Measurements from ENCODE around the gene TAC3.
"Not testable (repeated sequence)": the region's sequence is repeated elsewhere in the genome, so short reads cannot be mapped to it uniquely, and the experiment has no call there.

The TAC3 gene

DNA sequence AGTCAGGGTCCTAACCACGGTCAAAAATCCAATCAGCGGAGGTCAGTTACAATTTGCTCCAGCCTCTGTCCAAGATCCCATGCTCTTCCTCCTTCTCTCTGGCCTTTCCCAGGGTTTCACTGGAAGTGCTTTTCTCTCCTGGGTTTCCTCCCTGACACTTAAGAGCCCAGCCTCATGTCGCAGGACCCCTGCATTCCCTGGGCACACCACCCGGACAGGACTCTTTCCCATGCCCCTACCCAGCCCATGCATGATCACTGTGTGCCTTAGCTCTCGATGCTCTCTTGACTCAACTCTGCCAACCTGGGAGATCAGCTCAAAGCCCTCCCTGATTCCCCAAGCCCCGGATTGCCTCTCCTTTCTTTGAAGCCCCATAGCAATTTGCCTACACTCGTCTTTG lies 15.5 kb upstream of the TAC3 start:
- DNase-seq, result no peak

DNA sequence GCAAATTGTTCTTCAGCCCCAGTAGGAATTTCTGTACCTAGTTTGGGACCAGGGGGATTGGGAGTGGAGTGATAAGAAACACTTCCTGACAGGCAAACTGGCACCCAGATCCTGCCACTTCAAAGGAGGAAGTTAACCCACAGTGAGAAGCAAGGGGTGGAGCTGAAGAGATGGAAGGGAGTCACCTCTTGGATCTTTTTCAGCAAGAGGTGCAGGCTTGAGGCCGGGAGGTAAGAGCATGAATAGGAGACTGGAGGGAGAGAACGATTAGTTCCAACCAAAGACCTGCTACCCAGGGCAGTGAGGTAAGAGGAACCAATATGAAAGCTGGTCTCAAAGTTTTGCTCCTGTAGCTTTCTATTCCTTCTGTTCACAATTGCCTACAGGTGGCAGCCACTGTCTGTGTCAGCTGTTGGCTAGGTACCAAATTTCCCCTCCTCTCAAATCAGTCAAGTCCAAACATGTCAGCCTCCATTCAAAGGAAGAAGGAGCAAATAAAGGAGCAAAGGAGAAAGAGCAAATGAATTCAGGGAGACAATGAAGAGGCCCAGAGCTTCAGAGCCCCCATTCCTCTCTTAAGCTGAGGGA lies 14.9 kb upstream of the TAC3 start:
- DNase-seq, result peak; percentile 90

GRCh38 chr12:57029457-57029856 lies 13.1 kb upstream of the TAC3 start:
- no peak for DNase-seq

DNA sequence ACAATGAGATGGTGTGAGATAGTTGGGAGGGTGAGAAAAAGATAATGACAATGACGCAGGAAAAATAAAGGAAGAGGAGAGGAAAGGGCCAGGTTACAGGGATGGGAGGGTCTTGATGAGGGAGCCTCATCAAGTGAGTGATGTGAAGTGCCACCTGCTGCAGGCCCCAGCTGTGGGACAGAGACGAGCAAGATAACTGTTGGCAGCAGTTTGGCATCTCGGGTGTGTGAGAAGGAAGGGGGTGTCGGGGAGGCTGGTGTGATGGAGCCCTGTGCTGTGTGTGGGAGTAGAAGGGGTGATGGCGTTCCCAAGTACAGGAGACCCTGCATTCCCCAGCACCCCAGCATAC lies 11.4 kb upstream of the TAC3 start:
- DNase-seq, result peak; percentile 8

DNA sequence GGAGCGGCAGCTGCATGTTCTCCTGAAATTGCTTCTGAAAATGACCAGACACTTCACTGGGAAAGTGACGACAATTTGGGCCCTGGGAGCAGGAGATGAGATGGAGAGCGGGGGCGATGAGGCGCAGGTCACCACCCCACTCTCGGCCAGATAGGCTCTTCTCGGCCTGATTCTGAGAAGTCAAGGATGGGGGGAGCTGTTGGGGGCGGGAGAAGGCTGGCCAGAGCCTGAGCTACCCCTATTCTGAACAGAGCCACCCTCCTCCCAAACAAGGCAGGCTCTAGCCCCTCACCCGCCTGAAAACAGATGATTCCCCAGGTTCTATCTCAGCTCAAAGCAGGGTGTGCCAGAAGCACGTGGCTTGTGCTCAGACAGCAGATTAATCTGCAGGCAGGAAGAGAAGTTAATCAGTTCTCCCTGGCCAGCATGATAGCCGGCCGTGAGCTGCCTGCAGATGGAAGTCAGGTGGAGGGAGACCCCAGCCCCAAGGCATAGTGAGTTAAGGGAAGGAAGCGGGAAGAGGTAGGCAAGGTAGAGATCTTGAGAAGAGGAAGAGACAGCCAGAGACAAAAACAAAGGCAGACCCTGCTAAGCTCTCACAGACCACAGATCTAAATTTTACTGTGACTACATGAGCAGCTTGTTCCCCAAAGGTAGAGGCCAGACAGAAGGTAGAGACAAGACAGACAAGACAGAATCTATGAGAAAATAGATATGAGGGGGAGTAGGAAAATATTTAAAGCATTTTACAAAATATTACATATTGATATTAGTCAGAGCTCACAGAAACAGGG lies 10.9 kb upstream of the TAC3 start:
- no peak for DNase-seq

- DNase-seq, result no peak
Observed at GRCh38 chr12:57025196-57025595, 8.9 kb upstream of the TAC3 start.

DNA sequence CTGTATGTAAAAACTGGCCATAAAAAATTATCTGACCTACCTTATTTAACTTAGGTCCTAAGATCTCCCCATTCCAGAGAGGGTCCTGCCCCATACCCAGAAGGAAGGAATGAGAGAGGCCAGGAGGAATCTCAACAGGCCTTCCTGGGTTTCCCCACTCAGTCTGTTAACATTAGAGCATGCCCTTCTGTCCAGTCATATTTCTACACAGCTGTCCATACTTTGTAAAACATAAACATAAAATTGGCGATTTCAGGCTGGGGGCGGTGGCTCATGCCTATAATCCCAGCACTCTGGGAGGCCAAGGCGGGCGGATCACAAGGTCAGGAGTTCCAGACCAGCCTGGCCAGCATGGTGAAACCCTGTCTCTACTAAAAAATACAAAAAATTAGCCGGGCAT lies 6.0 kb upstream of the TAC3 start:
- not testable (repeated sequence) for DNase-seq

- DNase-seq, result no peak
Observed at GRCh38 chr12:57019983-57020719, 3.8 kb upstream of the TAC3 start.

- no peak for DNase-seq
Observed at GRCh38 chr12:57018906-57019305, 2.6 kb upstream of the TAC3 start.

DNA sequence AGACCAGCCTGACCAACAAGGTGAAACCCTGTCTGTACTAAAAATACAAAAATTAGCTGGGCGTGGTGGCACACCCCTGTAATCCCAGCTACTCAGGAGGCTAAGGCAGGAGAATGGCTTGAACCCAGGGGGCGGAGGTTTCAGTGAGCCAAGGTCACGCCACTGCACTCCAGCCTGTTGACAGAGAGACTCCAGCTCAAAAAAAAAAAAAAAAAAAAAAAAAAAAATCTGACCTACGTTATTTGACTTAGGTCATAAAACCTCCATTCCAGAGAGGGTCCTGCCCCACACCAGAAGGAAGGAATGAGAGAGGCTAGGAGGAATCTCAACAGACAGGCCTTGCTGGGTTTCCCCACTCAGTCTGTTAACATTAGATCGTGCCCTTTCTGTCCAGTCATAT lies 2.0 kb upstream of the TAC3 start:
- not testable (repeated sequence) for DNase-seq

DNA sequence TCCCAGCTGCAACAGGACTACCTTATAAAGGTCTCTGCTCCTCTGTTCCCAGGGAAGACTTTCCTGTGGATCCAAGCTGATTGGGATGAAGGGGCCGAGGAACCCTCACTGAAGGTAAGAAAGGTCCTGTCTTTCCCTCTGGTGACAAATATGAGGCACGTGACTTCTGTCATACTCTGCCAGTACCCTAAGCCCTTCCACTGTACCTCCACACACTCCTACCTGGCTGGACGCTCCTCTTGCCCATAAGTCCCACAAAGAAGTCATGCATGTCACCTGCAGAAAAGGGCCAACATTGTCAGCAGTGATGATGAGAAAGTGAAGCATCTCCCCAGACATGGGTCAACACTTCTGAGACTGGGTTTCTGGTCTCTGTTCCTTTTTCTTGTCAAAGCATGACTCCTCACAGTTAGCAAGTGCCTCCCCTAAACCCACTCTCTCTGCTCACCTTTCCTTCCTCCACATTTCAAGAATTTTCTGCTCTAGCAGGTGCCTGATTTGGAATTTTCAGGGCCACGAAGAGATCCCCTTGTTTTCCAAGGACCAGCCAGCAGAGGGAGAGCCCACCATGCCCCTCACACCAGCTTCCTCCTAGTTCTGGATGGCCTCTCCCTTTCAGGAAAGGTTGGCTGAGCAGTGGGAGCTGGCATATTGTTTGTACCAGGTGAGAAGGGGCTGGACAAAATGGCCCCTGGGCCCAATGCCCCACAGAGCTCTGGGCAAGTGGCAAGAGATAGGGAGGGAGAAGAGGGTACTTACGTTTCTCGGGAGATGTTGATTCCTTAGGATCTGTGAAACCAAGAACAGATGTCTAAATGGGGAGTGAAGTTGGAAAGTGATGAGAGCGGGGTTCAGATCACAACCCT lies 3.5 kb downstream of the TAC3 start:
- no peak for DNase-seq

DNA sequence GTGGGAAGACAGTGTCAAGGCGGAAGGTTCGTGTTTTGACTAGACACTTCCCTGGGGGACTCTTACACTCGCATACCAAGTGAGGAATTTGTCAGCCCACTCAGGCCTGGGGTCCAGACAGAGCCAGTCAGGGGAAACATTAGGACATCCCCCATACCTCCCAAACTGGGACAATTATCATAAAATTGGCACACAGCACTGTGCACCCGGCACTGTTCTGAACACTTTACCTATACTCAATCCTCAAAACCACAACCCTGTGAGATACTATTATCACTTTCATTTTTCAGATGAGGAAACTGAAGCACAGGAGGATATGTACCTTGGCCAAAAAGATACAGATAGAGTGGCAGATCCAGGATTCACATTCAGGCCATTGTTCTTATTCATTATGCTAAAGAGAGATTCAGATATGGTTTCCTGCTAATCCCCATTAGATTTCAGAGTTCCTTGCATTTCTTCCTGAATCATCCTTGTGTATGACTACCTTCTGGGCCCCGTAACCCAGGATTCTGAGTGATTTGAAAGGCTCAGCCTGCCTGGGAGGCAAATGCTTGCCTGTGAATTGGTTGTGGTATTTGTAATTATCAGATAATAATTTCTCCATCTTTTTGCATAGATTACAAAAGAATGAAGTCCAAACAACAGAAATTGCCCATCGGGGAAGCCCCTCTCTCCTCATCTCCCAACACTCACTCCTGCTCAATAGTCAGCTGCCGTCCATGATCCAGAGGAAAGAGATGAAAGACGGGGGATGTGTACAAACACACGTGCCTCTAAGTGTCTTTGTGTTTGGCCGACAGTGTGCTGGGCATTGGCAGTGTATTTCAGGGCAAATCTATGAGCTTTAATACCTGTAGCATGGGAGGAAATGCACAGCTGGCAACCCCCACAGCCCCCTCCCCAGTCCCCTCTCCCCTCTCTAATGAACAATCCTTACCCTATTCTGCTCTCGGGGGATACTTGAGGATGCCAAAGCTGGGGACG lies 4.6 kb downstream of the TAC3 start:
- DNase-seq, result no peak

DNA sequence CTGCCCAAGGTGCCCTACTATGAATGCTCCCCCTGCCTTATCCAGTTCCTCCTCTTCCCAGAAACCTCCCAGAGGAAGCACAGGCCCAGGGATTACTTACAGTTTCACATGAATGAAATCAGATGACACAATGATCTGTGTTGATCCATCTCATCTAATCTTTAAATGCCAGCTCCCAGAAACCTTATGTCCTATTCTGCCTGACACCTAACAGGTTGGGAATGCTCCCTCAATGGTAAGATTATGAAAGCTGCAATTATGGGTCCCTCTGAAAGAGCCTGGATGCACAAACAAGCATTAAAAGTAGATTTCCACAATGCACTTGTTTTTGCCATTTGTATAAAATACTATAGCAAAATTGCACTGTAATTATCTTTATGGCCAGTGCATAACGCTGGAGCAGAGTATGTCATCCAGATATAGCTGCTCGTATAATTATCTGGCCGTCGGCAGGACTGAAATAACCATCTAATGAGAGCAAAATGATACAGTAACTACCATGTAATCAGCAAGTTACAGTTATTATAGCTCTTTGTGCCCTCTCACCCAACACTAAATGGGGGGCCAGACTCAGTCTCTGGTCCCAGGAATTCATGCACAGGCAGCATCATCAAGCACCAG lies 5.6 kb downstream of the TAC3 start:
- no peak for DNase-seq

GRCh38 chr12:57009949-57010626 lies 6.2 kb downstream of the TAC3 start:
- DNase-seq, result no peak

- DNase-seq, result peak; percentile 53
Observed at GRCh38 chr12:57008178-57008577, 8.2 kb downstream of the TAC3 start.

DNA sequence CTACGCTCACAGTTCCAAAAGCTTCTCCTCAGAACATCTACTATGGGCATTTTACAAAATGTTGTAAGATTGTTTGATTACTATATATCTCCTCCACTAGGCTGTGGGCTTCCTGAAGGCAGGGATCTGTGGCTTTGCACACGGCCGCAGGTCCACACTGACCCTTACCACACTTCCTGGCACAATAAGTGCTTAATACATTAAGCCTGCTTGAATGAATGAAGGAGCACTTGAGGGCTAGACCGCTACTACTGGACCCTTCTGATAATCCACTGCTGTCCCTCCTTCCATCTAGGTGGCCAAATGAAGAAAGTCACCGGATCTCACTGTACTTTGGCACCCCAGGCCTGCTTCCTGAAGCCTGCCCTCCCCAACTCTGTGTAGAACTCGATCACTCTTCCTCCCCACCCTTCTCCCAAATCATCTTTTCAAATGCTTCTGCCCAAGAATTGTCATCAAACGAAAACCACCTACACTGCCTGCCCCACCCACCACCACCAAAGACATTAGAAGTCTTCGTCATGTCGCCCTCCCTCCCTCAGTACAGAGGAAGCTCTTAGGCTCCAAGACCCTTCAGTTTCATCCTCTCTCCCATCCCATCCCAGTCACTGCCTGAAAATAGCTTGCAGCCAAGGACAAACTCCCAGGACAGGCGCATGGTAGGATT lies 9.4 kb downstream of the TAC3 start:
- no peak for DNase-seq

DNA sequence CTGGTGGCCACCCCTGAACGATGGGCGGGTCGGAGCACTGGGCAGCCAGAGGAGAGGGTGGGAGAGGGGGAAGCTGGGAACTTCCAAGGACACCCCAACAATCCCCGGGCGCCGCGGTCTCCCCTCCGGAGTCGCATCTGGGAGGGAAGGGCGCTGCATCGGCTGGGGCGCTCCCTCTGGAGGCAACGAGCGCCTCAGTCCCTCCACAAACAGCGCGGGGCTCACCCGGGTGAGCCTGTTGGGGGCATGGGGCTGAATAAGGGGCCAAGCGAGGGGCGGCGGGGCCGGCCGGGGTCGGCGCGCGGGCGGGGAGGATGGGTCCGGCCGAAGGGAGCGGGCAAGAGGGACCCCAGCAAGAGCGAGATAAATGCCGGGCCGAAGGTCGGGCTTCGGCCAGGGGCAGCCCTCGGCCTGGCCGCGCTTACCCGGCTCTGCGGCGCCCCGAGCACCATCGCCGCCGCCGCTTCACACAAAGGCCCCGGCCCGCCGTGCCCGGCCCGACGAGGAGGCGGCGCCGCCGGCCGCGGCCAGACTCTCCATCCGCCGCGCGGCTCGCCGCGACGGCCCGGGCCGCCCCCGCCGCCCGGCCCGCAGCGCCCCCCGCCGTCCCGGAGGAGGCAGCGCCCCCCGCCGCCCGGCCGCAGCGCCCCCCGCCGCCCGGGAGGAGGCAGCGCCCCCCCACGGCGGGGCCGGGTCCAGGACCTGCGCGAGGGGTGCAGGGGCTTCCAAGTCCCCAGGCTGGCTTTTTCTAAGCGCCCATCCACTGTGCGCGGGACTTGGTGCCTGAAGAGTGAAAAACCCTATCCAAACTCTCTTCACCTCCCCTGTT lies 10.1 kb downstream of the TAC3 start, which contains the start of gene ZBTB39:
TSS of gene ZBTB39 (minus strand) at position 567 of the 829 bp plus-strand sequence. CDS start 1,629 bp downstream, outside the sequence.
- peak; percentile 65 for DNase-seq

GRCh38 chr12:57004651-57005050 lies 11.7 kb downstream of the TAC3 start:
- no peak for DNase-seq

DNA sequence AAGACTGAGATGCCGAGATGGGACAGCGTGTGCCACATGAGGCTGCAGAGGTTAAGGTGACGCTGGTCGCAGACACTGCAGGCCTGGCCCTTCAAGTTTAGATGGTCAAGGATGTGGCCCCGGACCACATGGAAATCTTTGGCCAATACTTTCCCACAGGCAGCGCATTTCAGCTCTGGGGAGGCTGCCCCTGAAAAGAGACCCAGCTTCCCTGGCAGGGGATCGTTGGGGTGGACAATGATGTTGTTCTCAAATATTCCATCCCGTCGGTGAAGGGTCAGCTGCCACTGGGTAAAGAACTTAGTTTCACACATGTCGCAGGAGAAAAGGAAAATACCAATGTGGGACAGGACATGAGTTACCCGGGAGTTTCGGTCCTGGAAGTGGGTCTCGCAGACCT lies 12.9 kb downstream of the TAC3 start:
- DNase-seq, result no peak

Measured in NCI-H345 (cell line).